GM21529 (cell line): ENCODE measurements around the gene HDAC4.
"Not testable (repeated sequence)": the region's sequence is repeated elsewhere in the genome, so short reads cannot be mapped to it uniquely, and the experiment has no call there.

ENCODE experiments used
- ATAC-seq: cut with Tn5 transposase; IDR thresholded peaks from one replicate; pipeline ENCODE4 v1.9.1; 2021; ENCODE audit not compliant: unreplicated experiment

The HDAC4 gene

GRCh38 chr2:239285071-239285931 lies 115.5 kb downstream of the HDAC4 start:
- ATAC-seq, result no peak

GRCh38 chr2:239283961-239284795 lies 116.6 kb downstream of the HDAC4 start:
- no peak for ATAC-seq

GRCh38 chr2:239283288-239283945 lies 117.4 kb downstream of the HDAC4 start:
- no peak for ATAC-seq

- no peak for ATAC-seq
Measured at GRCh38 chr2:239282448-239283287, 118.2 kb downstream of the HDAC4 start.

- ATAC-seq, result not testable (repeated sequence)
Measured at GRCh38 chr2:239280296-239281017, 120.4 kb downstream of the HDAC4 start.

- no peak for ATAC-seq
Measured at GRCh38 chr2:239279508-239280295, 121.1 kb downstream of the HDAC4 start.

- no peak for ATAC-seq
Measured at GRCh38 chr2:239278941-239279365, 121.9 kb downstream of the HDAC4 start.

- ATAC-seq, result no peak
Measured at GRCh38 chr2:239278361-239278760, 122.5 kb downstream of the HDAC4 start.

- ATAC-seq, result no peak
Measured at GRCh38 chr2:239277401-239278085, 123.3 kb downstream of the HDAC4 start.

- no peak for ATAC-seq
Measured at GRCh38 chr2:239276851-239277250, 124.0 kb downstream of the HDAC4 start.

GRCh38 chr2:239275847-239276831 lies 124.7 kb downstream of the HDAC4 start:
- no peak for ATAC-seq

- peak; percentile 73 for ATAC-seq
Measured at GRCh38 chr2:239275044-239275685, 125.7 kb downstream of the HDAC4 start.

- ATAC-seq, result no peak
Measured at GRCh38 chr2:239274391-239275043, 126.3 kb downstream of the HDAC4 start.

- no peak for ATAC-seq
Measured at GRCh38 chr2:239273280-239274234, 127.3 kb downstream of the HDAC4 start.

- ATAC-seq, result no peak
Measured at GRCh38 chr2:239272626-239273025, 128.2 kb downstream of the HDAC4 start.
